Right atrium auricular region (tissue), 2 donors: ENCODE data around the gene PTPRU. TPM values are rescaled to one million over a fixed set of nuclear protein-coding genes. Genes with fewer than 3 reads are reported as not detected.

Source experiments
- DNase-seq: peaks from one replicate; pipeline ENCODE4 v3.0.0-alpha.2; 2019; ENCODE audit warnings: low spot score
- H3K27ac ChIP-seq, 2 donors: fragments of 200-600 bp; sonication (generic); 1 replicate in 1 of 2; 2 replicates in 1 of 2; pipeline ENCODE4 v1.5.1; 2016 to 2019
- H3K27me3 ChIP-seq, 2 donors: fragments of 200-600 bp; sonication (generic); one replicate each; pipeline versions ENCODE4 v1.5.1 to v1.6.0; 2017 to 2019
- H3K36me3 ChIP-seq: fragments of 200-600 bp; sonication (generic); one replicate; pipeline ENCODE4 v1.5.1; 2016
- H3K4me1 ChIP-seq, 2 donors: fragments of 200-600 bp; sonication (generic); one replicate each; pipeline versions ENCODE4 v1.5.1 to v1.6.0; 2017 to 2019
- H3K4me3 ChIP-seq, 2 donors: fragments of 200-600 bp; sonication (generic); 1 replicate in 1 of 2; 2 replicates in 1 of 2; pipeline ENCODE4 v1.5.1; 2017 to 2019; ENCODE audit warnings: mild to moderate bottlenecking in 1 of 2, moderate library complexity in 1 of 2
- H3K9me3 ChIP-seq, 2 donors: fragments of 200-600 bp; sonication (generic); one replicate each; pipeline ENCODE4 v1.5.1; 2019
- total RNA-seq, 2 donors: library from RNA; depleted of rRNA; stranded (reverse); fragments of >200 nt; gene quantifications; one replicate each; pipeline ENCODE4 v1.1.0, GENCODE V29; 2016
- TF ChIP-seq, protein P1 (sequence below), 2 donors: fragments of 200-600 bp; sonication (generic); IDR thresholded peaks; one replicate each; pipeline ENCODE4 v1.5.1; 2019; ENCODE audit warnings: antibody characterized with exemption in 2 of 2

Gene PTPRU
- total RNA-seq, 2 donors from 2014 or later = 15.9 to 22.4 TPM

DNA sequence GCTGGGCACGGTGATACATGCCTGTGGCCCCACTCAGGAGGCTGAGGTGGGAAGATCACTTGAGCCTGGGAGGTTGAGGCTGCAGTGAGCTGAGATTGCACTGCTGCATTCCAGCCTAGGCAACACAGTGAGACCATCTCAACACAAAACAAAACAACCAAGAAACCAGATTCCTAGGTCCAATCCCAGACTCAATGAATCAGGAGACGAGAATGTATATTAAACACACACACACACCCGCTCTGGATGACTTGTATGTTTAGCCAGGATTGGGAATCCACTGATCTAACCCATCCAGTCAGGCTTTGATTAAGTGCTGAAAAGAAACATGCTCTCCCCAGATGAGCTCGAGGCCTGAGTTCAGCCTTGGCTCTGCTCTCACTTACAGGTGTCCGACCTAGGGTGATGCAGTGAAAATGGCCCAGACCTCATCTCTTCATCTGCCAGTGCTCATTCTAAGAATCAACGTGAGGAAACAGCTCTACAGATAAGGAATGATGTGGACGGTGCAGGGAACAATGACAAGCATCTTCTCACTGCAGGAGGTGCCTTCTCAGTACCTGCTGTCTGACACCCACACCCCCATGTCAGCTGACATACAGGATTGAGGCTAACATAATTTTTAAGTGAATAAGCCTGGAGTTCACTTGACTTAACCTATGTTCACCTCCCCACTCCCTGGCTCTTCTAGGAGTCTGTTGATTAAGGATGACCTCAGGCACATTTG is 39.3 kb upstream of the PTPRU start:
- no peaks in the 10 kb centered on the region for H3K9me3 ChIP-seq
- TF ChIP-seq, protein P1, sequence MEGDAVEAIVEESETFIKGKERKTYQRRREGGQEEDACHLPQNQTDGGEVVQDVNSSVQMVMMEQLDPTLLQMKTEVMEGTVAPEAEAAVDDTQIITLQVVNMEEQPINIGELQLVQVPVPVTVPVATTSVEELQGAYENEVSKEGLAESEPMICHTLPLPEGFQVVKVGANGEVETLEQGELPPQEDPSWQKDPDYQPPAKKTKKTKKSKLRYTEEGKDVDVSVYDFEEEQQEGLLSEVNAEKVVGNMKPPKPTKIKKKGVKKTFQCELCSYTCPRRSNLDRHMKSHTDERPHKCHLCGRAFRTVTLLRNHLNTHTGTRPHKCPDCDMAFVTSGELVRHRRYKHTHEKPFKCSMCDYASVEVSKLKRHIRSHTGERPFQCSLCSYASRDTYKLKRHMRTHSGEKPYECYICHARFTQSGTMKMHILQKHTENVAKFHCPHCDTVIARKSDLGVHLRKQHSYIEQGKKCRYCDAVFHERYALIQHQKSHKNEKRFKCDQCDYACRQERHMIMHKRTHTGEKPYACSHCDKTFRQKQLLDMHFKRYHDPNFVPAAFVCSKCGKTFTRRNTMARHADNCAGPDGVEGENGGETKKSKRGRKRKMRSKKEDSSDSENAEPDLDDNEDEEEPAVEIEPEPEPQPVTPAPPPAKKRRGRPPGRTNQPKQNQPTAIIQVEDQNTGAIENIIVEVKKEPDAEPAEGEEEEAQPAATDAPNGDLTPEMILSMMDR (IDR thresholded peaks at IDR 0.05) = no peak
- peaks cover 0 to 2% of the 10 kb centered on the region in 2 donors for H3K4me1 ChIP-seq
- no peak overlapping the region for H3K4me3 ChIP-seq
- H3K36me3 ChIP-seq = peaks cover 62% of the 10 kb centered on the region
- no peak for DNase-seq
- H3K27ac ChIP-seq = no peak overlapping the region
- no peaks in the 10 kb centered on the region for H3K27me3 ChIP-seq

- H3K4me1 ChIP-seq = peaks cover 0 to 7% of the 10 kb centered on the region in 2 donors
- H3K36me3 ChIP-seq = peaks cover 62% of the 10 kb centered on the region
- no peak overlapping the region for H3K4me3 ChIP-seq
- DNase-seq = no peak
- H3K27me3 ChIP-seq = no peaks in the 10 kb centered on the region
- TF ChIP-seq, protein P1 (IDR thresholded peaks at IDR 0.05) = peak in 1 of 2 donors; percentile 44
- no peaks in the 10 kb centered on the region for H3K9me3 ChIP-seq
- no peak overlapping the region for H3K27ac ChIP-seq
These were observed 38.8 kb upstream of the PTPRU start for GRCh38 chr1:29197590-29197924.

DNA sequence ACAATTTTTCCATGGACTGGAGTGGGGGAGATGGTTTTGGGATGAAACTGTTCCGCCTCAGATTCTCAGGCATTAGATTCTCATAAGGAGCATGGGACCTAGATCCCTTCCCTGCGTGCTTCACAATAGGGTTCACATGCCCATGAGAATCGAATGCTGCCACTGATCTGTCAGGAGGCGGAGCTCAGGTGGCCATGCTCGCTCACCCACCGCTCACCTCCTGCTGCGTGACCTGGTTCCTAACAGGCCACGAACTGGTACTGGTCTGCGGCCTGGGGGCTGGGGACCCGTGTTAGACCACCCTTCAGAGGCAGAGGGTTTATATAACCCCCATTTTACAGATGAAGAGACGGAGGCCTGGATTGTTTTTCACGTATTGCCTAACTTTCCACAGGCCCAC is 38.3 kb upstream of the PTPRU start:
- no peak for DNase-seq
- no peak overlapping the region for H3K27ac ChIP-seq
- no peaks in the 10 kb centered on the region for H3K27me3 ChIP-seq
- no peaks in the 10 kb centered on the region for H3K9me3 ChIP-seq
- H3K36me3 ChIP-seq = peaks cover 61% of the 10 kb centered on the region
- TF ChIP-seq, protein P1 (IDR thresholded peaks at IDR 0.05) = no peak
- no peak overlapping the region for H3K4me3 ChIP-seq
- H3K4me1 ChIP-seq = peaks cover 0 to 9% of the 10 kb centered on the region in 2 donors

- H3K36me3 ChIP-seq = peaks cover 44% of the 10 kb centered on the region
- TF ChIP-seq, protein P1 (IDR thresholded peaks at IDR 0.05) = no peak
- DNase-seq = no peak
- no peak overlapping the region for H3K27ac ChIP-seq
- H3K9me3 ChIP-seq = no peaks in the 10 kb centered on the region
- no peak overlapping the region for H3K4me3 ChIP-seq
- no peaks in the 10 kb centered on the region for H3K27me3 ChIP-seq
- H3K4me1 ChIP-seq = peaks cover 0 to 9% of the 10 kb centered on the region in 2 donors
These were observed 35.3 kb upstream of the PTPRU start for GRCh38 chr1:29200906-29201594.

DNA sequence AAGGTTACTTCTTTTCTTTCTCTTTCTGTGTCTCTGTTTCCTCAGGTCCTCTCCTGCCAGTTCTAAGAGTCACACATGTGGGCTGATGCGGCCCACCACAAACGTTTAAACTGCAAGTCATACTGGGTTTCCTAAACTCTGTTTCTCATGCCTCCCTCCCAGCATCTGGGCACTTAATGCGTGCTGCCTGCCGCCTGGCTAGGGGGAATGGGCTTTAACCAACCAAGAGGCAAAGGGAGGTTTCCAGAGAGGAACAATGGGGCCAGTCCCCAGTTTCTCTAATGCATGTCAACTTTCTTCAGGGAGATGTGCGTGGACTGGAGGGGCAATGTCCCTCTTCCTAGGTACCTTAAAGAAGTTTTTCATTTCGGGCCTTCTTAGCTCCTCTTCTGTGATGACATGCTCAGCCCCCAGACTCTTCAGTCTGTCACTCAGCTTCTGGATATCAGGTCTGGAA is 34.7 kb upstream of the PTPRU start:
- H3K36me3 ChIP-seq = peaks cover 50% of the 10 kb centered on the region
- H3K27me3 ChIP-seq = no peaks in the 10 kb centered on the region
- H3K4me1 ChIP-seq = peaks cover 0 to 9% of the 10 kb centered on the region in 2 donors
- H3K27ac ChIP-seq = peak overlapping the region; percentile 67 to 83
- DNase-seq = no peak
- no peaks in the 10 kb centered on the region for H3K9me3 ChIP-seq
- no peak overlapping the region for H3K4me3 ChIP-seq
- TF ChIP-seq, protein P1 (IDR thresholded peaks at IDR 0.05) = no peak
